Sigmoid colon (tissue), 7 donors: ENCODE data around the gene NLN. TPM values are rescaled to one million over a fixed set of nuclear protein-coding genes. Genes with fewer than 3 reads are reported as not detected.
"Not testable (repeated sequence)": the region's sequence is repeated elsewhere in the genome, so short reads cannot be mapped to it uniquely, and the experiment has no call there.

Experiments
- DNase-seq: peaks from one replicate; pipeline ENCODE4 v3.0.0-alpha.2; 2019
- H3K27ac ChIP-seq, 4 donors: fragments of 200-600 bp; sonication (generic); one replicate each; pipeline ENCODE4 v1.5.1; 2016 to 2019; ENCODE audit warnings: mild to moderate bottlenecking in 1 of 4
- H3K27me3 ChIP-seq, 3 donors: fragments of 200-600 bp; sonication (generic); one replicate each; pipeline ENCODE4 v1.5.1; 2019; ENCODE audit warnings: mild to moderate bottlenecking in 1 of 3
- H3K36me3 ChIP-seq, 4 donors: fragments of 200-600 bp; sonication (generic); one replicate each; pipeline ENCODE4 v1.5.1; 2016 to 2019
- H3K4me1 ChIP-seq, 4 donors: fragments of 200-600 bp; sonication (generic); one replicate each; pipeline ENCODE4 v1.5.1; 2017 to 2019
- H3K4me3 ChIP-seq, 4 donors: fragments of 200-600 bp; sonication (generic); one replicate each; pipeline ENCODE4 v1.5.1; 2017 to 2019; ENCODE audit warnings: mild to moderate bottlenecking in 2 of 4, moderate library complexity in 1 of 4
- H3K9me3 ChIP-seq, 4 donors: fragments of 200-600 bp in 3 of 4; sonication (generic) in 3 of 4; one replicate each; pipeline versions ENCODE4 v1.5.1 to v1.6.1; 2013 to 2019
- CTCF ChIP-seq, 4 experiments: fragments of 450-650 bp in 3 of 4; fragments of 200-600 bp in 1 of 4; IDR thresholded peaks; one replicate each; pipeline ENCODE4 v1.5.1; 2016 to 2019; ENCODE audit warnings: antibody characterized with exemption in 4 of 4, mild to moderate bottlenecking in 3 of 4, moderate library complexity in 2 of 4
- EP300 ChIP-seq, 4 donors: sonication (generic); formaldehyde crosslinking; IDR thresholded peaks; one replicate each; pipeline ENCODE4 v1.6.1; 2017; ENCODE audit warnings: antibody characterized with exemption in 4 of 4
- POLR2A ChIP-seq, 2 donors: fragments of 450-650 bp; IDR thresholded peaks; one replicate each; pipeline ENCODE4 v1.6.1; 2016; ENCODE audit warnings: antibody characterized with exemption in 2 of 2, mild to moderate bottlenecking in 2 of 2, moderate library complexity in 2 of 2
- POLR2AphosphoS5 ChIP-seq, 4 donors: sonication (generic); formaldehyde crosslinking; IDR thresholded peaks; one replicate each; pipeline ENCODE4 v1.6.1; 2017; ENCODE audit warnings: antibody characterized with exemption in 4 of 4
- WGBS, 2 donors: extraction: QIAGEN DNeasy Blood & Tissue Kit; methylation state at CpG; one replicate each; pipeline ENCODE4 v1.1.7; 2013; 5-methylcytosine and 5-hydroxymethylcytosine counted together
- intact Hi-C: fragments of 100-400 bp; cut with DNase I; formaldehyde crosslinking; loops from one replicate; pipeline ENCODE4 v1.15.1; 2023
- polyA plus RNA-seq, 3 donors: library from polyadenylated mRNA; stranded (reverse); fragments of 200-250 nt; gene quantifications; one replicate each; pipeline ENCODE4 v1.2.3, GENCODE V29; 2013
- total RNA-seq, 4 donors: library from RNA; depleted of rRNA; stranded (reverse); fragments of >200 nt; gene quantifications; one replicate each; pipeline ENCODE4 v1.1.0, GENCODE V29; 2016
- donor health status: healthy with polysubstance abuse.
- donor health status: Bipolar disorder and iron deficiency.
- donor health status: healthy.

NLN gene
- total and polyA plus RNA-seq, 7 donors = 4.8 to 43.7 (median 7.8) TPM

DNA sequence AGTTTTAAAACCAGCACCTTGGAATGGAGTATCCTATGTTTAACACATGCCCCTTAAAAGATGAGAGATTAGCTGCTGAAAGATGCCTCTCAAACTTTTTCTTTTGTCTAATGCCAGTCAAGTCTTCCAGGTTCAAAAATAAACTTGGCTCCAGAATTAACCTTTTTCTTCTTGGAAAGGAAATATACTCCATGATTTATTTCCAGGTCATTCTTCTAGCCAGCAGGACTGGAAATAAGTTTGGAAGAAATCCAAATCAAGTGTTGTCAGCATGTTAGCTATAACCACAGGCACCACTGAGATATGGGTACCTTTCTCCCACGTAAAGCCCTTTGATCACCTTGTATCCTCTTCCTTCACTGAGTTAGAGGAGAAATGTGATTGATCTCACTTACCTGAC is 56.1 kb downstream of the NLN start:
- DNase-seq = no peak
- no peak for TF ChIP-seq EP300 (IDR thresholded peaks at IDR 0.05)
- no peak for TF ChIP-seq POLR2A (IDR thresholded peaks at IDR 0.05)
- TF ChIP-seq POLR2AphosphoS5 (IDR thresholded peaks at IDR 0.05) = no peak
- no peak for TF ChIP-seq CTCF (IDR thresholded peaks at IDR 0.05)
- WGBS, 2 donors = 82 to 94% methylated on average over 1 of the region's 1 CpG
- Histone ChIP-seq H3K4me1 (no peaks in the 10 kb centered on the region), H3K9me3 (no peaks in the 10 kb centered on the region), H3K27ac (no peak overlapping the region), H3K36me3 (peaks cover 0 to 20% (median 0%) of the 10 kb centered on the region in 4 donors), H3K4me3 (no peak overlapping the region), H3K27me3 (no peaks in the 10 kb centered on the region)
- intact Hi-C loops = no loop called here

- H3K36me3 ChIP-seq = peaks cover 0 to 20% (median 0%) of the 10 kb centered on the region in 4 donors
- no peak overlapping the region for H3K27ac ChIP-seq
Observed at GRCh38 chr5:65779643-65780042, 57.6 kb downstream of the NLN start.

GRCh38 chr5:65788296-65788695 is 66.3 kb downstream of the NLN start:
- DNase-seq, H3K9me3 ChIP-seq, intact Hi-C loops, H3K4me1 ChIP-seq, H3K4me3 ChIP-seq, H3K27ac ChIP-seq, H3K27me3 ChIP-seq: not testable (repeated sequence)
- 92 to 97% methylated on average over 2 of the region's 2 CpGs for WGBS, 2 donors
- peaks cover 0 to 34% (median 0%) of the 10 kb centered on the region in 4 donors for H3K36me3 ChIP-seq

More at GRCh38 chr5:65779643-65780042, 57.6 kb downstream of the NLN start:
- H3K4me3 ChIP-seq = no peak overlapping the region
- no peaks in the 10 kb centered on the region for H3K9me3 ChIP-seq
- DNase-seq = no peak
- no peaks in the 10 kb centered on the region for H3K27me3 ChIP-seq
- intact Hi-C loops = no loop called here
- H3K4me1 ChIP-seq = no peaks in the 10 kb centered on the region
- 27 to 30% methylated on average over 1 of the region's 1 CpG for WGBS, 2 donors
- TF ChIP-seq POLR2A (IDR thresholded peaks at IDR 0.05) = no peak
- TF ChIP-seq POLR2AphosphoS5 (IDR thresholded peaks at IDR 0.05) = no peak
- no peak for TF ChIP-seq EP300 (IDR thresholded peaks at IDR 0.05)
- TF ChIP-seq CTCF (IDR thresholded peaks at IDR 0.05) = no peak

DNA sequence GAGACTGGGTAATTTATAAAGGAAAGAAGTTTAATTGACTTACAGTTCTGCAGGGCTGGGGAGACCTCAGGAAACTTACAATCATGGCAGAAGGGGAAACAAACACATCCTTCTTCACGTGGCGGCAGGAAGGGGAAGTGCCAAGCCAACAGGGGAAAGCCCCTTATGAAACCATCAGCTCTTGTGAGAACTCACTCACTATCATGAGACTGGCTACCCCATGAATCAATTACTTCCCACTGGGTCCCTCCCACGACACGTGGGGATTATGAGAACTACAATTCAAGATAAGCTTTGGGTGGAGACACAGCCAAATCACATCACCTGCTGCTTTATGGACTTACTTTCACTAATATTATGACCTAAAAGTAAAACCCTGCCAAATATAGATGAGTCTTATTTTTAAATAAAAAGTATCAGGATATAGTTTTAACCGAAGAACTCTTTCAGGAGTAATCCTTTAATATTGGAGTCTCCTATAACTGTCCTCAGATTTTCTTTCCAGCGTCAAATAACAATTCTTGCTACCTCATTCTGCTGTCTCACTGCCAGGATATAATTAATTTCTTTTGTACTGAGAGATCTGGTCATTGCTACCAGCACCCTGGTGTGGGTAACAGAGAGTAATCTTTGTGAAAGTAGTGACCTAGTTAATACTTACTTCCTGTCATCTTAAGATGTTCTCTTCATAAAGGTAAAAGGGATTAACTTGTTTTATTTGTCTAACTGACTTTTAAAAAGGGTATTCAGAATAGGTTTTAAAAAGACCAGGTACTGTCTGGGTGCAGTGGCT is 68.6 kb downstream of the NLN start:
- Histone ChIP-seq H3K27me3 (no peaks in the 10 kb centered on the region), H3K9me3 (no peaks in the 10 kb centered on the region), H3K4me3 (no peak overlapping the region), H3K4me1 (no peaks in the 10 kb centered on the region), H3K27ac (no peak overlapping the region), H3K36me3 (peaks cover 0 to 34% (median 0%) of the 10 kb centered on the region in 4 donors)
- TF ChIP-seq POLR2AphosphoS5 (IDR thresholded peaks at IDR 0.05) (no peak), POLR2A (IDR thresholded peaks at IDR 0.05) (no peak), CTCF (IDR thresholded peaks at IDR 0.05) (no peak), EP300 (IDR thresholded peaks at IDR 0.05) (no peak)
- WGBS, 2 donors = 57 to 60% methylated on average over 6 of the region's 6 CpGs
- no peak for DNase-seq
- intact Hi-C loops = no loop called here

DNA sequence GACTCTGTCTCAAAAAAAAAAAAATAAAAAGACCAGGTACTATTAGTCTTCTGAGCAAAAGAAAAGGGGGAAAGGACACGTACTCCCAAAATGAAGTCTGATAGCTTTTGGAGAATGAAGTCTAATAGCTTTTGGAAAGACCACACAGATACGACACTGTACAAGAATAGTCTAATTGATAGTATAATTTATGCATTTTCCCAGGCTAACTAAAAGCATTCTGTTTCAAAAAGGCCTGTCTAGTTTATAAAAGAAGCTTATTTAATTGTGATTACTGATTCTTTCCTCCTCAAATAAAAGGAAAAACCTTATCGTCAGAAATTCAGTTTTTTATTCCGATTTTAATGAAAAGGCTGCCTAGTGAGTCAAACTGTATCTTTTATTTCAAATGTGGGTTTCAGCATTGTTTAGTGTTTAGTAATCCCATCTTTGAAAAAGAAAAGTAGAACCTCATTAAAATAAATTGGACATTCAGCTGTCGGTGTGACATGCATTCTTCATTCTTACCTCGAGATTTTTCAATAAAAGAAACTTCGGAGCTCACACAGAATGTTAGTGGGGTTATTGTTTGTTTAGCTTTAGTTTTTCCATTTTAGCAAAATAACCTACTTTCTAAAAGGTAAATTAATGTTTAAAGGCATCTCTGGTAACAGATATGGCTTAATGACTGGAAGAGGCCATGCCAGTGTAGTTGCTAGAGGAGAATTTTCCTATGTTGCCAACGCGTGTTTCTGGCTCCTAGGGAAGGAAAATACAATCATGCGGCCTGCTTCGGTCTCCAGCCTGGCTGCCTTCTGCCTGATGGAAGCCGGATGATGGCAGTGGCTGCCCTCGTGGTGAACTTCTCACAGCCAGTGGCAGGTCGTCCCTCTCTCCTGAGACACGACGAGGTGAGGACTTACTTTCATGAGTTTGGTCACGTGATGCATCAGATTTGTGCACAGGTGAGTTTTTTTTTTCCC is 70.0 kb downstream of the NLN start:
- no peak for TF ChIP-seq POLR2AphosphoS5 (IDR thresholded peaks at IDR 0.05)
- no peak for TF ChIP-seq EP300 (IDR thresholded peaks at IDR 0.05)
- no peak for TF ChIP-seq POLR2A (IDR thresholded peaks at IDR 0.05)
- no peak for TF ChIP-seq CTCF (IDR thresholded peaks at IDR 0.05)
- intact Hi-C loops = no loop called here
- Histone ChIP-seq H3K4me1 (no peaks in the 10 kb centered on the region), H3K27ac (no peak overlapping the region), H3K36me3 (peaks cover 0 to 28% (median 0%) of the 10 kb centered on the region in 4 donors), H3K27me3 (no peaks in the 10 kb centered on the region), H3K4me3 (no peak overlapping the region), H3K9me3 (no peaks in the 10 kb centered on the region)
- DNase-seq = no peak
- WGBS, 2 donors = 92 to 95% methylated on average over 17 of the region's 17 CpGs
